NCI-H146 treated with DMSO at 0.1 percent for 48 hours (cell line): ENCODE results near the gene HARS1.
"Not testable (repeated sequence)": the region's sequence is repeated elsewhere in the genome, so short reads cannot be mapped to it uniquely, and the experiment has no call there.

Experiments used
- DNase-seq: peaks from one replicate; lab custom pipeline; 2025; ENCODE audit not compliant: unreplicated experiment; lab: John Stamatoyannopoulos, UW

Gene HARS1

GRCh38 chr5:140677947-140678346 lies 13.2 kb downstream of the HARS1 start:
- no peak for DNase-seq

DNA sequence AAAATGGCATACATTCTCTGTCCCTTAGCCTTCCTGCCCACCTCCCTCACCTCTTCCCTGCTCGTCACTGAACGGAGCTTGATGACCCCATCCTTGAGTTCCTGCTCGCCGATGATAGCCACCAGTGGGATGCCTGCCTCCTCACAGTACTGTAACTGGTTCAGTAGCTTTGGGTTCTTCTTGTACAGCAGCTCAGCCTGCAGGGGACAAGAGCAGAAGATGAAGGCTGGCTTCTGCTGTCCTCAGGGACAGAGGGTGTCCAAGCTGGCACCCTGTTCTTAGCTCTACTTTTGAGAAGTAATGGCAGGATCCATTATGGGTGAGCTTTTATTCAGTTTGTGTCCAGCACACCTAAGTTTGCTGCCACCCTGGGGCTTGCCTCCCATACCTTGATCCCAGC lies 16.5 kb downstream of the HARS1 start:
- no peak for DNase-seq

GRCh38 chr5:140674211-140674610 lies 17.0 kb downstream of the HARS1 start:
- no peak for DNase-seq

DNA sequence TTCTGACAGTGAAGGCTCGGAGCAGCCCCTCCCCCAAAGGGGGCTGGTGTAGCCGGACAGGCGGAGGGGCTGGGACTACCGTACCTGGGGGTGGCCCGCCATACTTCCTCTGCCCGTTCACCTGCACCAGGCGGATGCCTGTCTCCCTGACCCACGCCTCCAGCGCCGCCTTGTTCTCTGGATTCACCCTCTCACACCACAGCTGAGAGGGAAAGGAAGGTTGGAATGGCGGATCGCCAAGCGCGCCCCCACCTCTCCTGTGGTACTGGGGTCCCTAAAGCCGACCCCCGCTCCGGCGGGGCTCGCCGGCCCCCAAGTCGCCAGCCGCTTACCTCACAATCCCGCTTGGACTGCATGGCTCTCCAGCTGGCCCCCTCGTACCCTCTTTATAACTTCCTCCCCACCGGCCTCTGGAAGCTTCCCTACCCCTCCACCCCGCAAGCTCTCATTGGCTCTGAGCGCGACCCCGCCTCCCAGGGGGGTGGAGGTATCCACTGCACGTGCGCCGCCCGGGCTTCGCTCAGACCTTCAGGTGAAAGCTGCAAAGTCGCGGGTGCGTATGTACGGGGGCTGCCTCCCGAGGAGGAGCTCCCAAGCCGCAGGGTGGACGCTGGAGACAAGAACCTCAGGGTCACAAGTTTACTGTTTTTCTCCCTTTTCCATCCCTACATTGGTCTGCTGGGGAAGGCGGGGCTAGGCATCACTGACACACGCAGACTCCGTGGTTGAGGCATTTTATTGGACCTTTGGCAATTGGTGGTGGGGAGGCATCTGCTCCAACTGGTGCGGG lies 17.8 kb downstream of the HARS1 start, which contains the start of gene DND1:
Gene DND1 (minus strand): TSS at position 390 of the 790 bp plus-strand sequence. CDS start 34 bp downstream, at position 356.
- DNase-seq, result no peak

DNA sequence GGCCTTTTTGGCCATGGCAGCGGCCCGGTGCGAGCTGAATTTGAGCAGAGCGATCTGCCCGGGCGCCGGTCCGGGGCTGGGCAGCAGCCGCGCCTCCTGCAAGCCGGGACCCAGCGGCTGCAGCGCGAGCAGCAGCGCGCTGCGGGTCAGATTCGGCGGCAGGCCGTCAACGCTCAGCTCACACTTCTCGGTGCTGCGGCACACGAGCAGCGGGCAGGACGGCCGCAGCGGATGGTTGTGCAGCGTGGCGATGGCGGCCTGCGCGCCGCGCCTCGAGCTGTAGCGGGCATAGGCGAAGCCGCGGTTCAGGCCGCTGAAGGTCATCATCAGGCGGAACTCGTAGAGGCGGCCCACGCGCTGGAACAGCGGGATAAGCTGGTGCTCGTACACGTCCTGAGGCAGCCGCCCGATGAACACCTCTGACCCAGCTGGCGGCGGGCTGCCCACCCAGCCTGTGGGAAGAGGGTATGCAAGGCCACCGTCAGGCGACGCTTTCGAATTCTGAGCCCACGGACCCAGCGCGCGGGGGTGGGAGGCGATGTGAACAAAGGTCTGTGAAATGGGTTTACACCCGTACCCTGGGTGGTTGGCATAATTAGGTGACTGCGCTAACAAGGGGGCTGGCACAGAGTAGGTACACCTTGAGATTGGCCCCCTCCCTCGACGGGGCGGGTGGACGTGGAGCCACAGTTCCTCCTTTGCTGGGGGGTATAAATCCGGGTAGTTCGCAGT lies 18.5 kb downstream of the HARS1 start:
- no peak for DNase-seq

DNA sequence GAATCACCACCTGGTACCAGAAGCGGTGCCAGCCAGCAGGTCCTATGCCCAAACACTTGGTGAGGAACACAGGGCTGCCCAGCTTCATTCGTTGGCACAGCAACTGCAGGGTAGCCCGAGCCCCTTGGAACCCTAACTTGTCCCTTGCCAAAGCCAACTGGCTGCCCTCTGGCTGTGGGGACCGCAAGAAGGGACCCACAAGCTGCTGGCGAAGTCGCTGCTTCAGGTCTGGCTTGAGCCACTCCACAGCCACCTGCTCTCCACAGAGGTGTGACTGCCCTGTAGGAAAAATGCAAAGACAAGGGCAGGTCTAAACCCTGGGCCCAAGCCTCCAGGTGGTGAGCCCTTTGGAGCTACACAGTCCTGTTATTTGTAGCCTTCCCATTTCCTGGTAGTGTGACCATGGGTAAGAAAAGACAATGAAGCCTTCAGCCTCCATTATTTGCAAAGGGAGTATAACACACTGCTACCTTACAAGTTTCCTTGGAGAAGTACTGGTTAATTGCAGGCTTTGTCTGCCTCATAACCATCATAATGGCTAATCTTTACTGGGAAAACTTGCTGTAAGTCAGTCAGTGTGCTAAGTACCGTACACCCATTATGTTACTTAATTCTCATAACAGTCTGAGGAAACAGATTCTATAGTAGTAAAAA lies 19.6 kb downstream of the HARS1 start:
- no peak for DNase-seq

DNA sequence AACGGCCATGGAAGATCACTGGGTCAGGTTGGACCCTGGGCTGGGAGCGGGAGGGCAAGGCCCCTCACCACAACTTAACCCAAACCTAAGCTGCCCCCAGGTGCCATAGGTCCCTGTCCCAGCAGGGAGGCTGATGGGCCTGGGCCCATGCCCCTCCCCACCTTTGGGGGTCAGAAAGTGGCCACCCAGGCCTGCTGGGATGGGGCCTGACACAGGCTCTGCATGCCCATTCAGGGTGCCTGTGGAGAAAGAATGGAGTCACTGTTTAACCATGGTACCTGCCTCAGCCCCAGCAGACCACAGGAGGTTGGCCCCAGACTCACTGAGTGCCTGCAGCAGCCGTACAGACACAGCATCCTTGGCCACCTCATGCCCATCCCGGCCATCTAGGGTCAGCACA lies 20.1 kb downstream of the HARS1 start:
- not testable (repeated sequence) for DNase-seq

DNA sequence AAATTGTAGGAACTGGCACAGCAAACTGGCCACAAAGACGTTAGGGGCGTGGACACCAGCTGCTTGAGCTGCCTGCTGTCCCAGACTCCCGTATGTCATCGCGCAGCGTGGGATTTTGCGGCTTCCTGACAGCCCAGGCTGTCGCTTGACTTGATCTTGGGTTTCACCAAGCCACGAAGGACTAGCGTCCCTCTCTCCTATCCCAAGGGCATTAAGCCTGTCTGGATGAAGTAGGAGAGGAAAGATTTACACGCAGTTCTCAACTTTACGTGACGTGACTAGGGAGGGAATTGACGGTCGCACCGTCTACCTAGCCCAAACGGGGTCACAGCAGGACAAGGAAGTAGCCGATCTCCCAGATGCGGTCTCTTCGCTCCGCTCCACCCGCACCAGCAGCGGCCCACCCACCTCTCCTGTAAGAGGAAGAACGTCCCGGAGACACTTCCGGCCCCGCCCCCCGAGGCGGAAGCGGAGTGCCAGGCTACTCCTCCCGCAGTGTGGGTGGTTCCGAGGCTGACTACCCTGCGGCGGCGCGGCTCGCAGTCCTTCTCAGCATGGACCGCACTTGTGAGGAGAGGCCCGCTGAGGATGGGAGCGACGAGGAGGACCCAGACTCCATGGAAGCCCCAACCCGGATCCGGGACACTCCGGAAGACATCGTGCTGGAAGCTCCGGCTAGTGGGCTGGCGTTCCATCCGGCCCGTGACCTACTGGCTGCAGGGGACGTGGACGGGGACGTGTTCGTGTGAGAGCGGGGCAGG lies 26.6 kb downstream of the HARS1 start, which contains the start of gene WDR55:
Gene WDR55 (plus strand): TSS at position 546 of the 761 bp plus-strand sequence. CDS start 9 bp downstream, at position 555.
- DNase-seq, result peak; percentile 62

DNA sequence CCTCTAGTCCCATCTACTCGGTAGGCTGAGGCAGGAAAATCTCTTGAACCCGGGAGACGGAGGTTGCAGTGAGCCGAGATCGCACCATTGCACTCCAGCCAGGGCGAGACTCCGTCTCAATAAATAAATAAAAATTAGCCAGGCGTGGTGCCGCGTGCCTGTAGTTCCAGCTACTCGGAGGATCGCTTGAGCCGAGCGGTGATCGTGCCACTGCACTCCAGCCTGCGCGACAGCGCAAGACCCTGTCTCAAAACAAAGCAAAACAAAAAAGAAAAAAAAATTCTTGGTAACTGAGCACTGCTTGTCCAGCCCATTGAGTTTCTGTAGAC lies 27.2 kb downstream of the HARS1 start:
- no peak for DNase-seq

- not testable (repeated sequence) for DNase-seq
Measured at GRCh38 chr5:140660371-140660770, 30.8 kb downstream of the HARS1 start.

GRCh38 chr5:140658870-140659269 lies 32.3 kb downstream of the HARS1 start:
- no peak for DNase-seq

- DNase-seq, result no peak
Measured at GRCh38 chr5:140647042-140647419, 44.1 kb downstream of the HARS1 start.

DNA sequence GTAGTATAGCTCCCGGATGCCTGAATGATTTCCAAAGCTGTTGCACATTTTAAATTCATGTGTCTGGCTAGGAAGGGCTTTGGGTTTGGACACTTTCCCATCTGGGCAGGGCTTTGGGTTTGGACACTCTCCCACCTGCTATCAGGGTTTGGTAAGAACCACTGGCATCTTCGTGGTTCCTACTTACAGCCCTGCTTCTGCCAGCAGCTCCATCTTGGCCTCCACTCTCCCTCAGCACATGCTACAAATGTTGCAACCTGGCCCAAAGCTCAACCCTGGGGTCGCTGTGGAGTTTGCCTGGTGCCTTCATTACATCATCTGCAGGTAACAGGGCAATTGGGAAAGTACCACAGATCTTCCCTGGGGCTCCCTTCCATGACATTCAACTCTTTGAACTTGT lies 48.5 kb downstream of the HARS1 start:
- no peak for DNase-seq

GRCh38 chr5:140641716-140642115 lies 49.5 kb downstream of the HARS1 start:
- no peak for DNase-seq

GRCh38 chr5:140639148-140639981 lies 51.8 kb downstream of the HARS1 start, which contains the start of gene TMCO6:
Gene TMCO6 (plus strand): TSS chr5:140639451. CDS start chr5:140639528, 77 bp downstream.
- DNase-seq, result peak; percentile 68

- not testable (repeated sequence) for DNase-seq
Measured at GRCh38 chr5:140638898-140639147, 52.3 kb downstream of the HARS1 start.

DNA sequence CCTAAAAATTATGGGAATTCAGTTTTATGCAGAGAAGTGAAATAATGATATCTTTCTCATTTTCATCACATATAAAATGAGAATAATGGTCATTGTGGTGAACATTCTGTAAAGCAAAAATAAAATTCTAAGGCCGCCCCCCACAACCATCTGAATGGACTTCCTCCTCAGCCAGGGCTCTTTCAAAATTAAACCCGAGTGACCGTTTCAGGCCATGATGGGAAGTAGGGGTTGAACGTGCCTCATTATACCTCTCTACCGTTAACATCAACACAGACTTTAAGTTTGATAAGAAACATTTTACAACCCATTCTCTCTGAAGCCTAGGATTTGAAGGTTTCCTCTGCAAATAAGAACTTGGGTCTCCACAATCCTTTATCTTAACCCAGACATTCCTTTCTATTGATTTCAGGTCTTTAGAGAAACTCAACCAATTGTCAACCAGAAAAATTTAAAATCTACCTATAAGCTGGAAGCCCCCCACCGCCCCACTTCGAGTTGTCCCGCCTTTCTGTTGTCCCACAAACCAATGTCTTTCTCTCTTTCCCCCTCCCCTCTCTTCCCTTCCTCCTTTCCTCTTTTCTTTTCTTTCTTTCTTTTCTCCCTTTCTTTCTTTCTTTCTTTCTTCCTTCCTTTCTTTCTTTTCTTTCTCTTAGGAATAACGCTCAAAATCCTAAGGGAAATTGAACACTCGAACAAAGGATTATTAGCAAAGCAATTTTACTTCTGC lies 53.6 kb downstream of the HARS1 start:
- DNase-seq, result no peak

GRCh38 chr5:140635291-140636257 lies 55.6 kb downstream of the HARS1 start:
- DNase-seq, result no peak

- DNase-seq, result no peak
Measured at GRCh38 chr5:140634103-140634502, 57.1 kb downstream of the HARS1 start.
